HFFc6 (cell line): ENCODE results near the gene STAB1. TPM values are rescaled to one million over a fixed set of nuclear protein-coding genes. Genes with fewer than 3 reads are reported as not detected.
A peak's percentile ranks its signal among the peaks of the same experiment; 100 is the strongest.

Source experiments
- DNase-seq: peaks from one replicate; pipeline ENCODE4 v3.0.0-alpha.2; 2018
- H3K27ac Mint-ChIP-seq: 2 replicates; pipeline ENCODE4 v1.8.0; 2020; ENCODE audit warnings: mild to moderate bottlenecking, mixed read lengths
- H3K27me3 Mint-ChIP-seq: 2 replicates; pipeline ENCODE4 v1.8.0; 2021; ENCODE audit warnings: mild to moderate bottlenecking, moderate library complexity, mixed read lengths; ENCODE audit not compliant: insufficient read depth
- H3K36me3 Mint-ChIP-seq: 2 replicates; pipeline ENCODE4 v1.8.0; 2021; ENCODE audit warnings: low read depth, mixed read lengths
- H3K4me1 Mint-ChIP-seq: 2 replicates; pipeline ENCODE4 v1.8.0; 2020; ENCODE audit warnings: low read depth, mixed read lengths
- H3K4me3 Mint-ChIP-seq: 2 replicates; pipeline ENCODE4 v1.8.0; 2020; ENCODE audit warnings: mild to moderate bottlenecking, moderate library complexity, mixed read lengths
- H3K9me3 Mint-ChIP-seq: 2 replicates; pipeline ENCODE4 v1.8.0; 2020; ENCODE audit warnings: mild to moderate bottlenecking, mixed read lengths
- CTCF ChIP-seq: fragments of 200-600 bp; sonication (generic); IDR thresholded peaks from 2 replicates; pipeline ENCODE4 v1.5.0; 2021; ENCODE audit warnings: antibody characterized with exemption, mild to moderate bottlenecking
- total RNA-seq, 6 experiments: library from RNA; stranded (reverse); fragmentation: NEBNext Ultra II Directional; extraction: Animal tissue kit (Norgen Biotek cat#: 25700); gene quantifications; 2 replicates in 1 of 6; 3 replicates in 5 of 6; pipeline ENCODE4 v1.2.3, GENCODE V29; 2021

Gene STAB1
- total RNA-seq, 6 experiments from 2014 or later = not detected

GRCh38 chr3:52551118-52551517 is 56.0 kb downstream of the STAB1 start:
- DNase-seq = no peak
- H3K9me3 Mint-ChIP-seq = no peaks in the 10 kb centered on the region
- H3K27ac Mint-ChIP-seq = no peak overlapping the region; the same call in 1 of the 2 replicates
- no peaks in the 10 kb centered on the region; the same call in 1 of the 2 replicates for H3K27me3 Mint-ChIP-seq
- H3K4me1 Mint-ChIP-seq = peaks cover 25% of the 10 kb centered on the region
- H3K36me3 Mint-ChIP-seq = peaks cover 16% of the 10 kb centered on the region
- no peak overlapping the region for H3K4me3 Mint-ChIP-seq
- no peak for TF ChIP-seq CTCF

GRCh38 chr3:52552089-52552488 is 57.0 kb downstream of the STAB1 start:
- no peak for TF ChIP-seq CTCF
- Mint-ChIP-seq H3K9me3 (no peaks in the 10 kb centered on the region), H3K27ac (0 out of 2 replicates have a peak overlapping the region, but pooled peaks have one; percentile 16), H3K4me3 (no peak overlapping the region), H3K27me3 (no peaks in the 10 kb centered on the region; the same call in 1 of the 2 replicates), H3K4me1 (peaks cover 26% of the 10 kb centered on the region), H3K36me3 (peaks cover 14% of the 10 kb centered on the region)
- no peak for DNase-seq

GRCh38 chr3:52554026-52554755 is 59.1 kb downstream of the STAB1 start:
- DNase-seq = no peak
- peaks cover 18% of the 10 kb centered on the region for H3K36me3 Mint-ChIP-seq

GRCh38 chr3:52555056-52555455 is 59.9 kb downstream of the STAB1 start:
- DNase-seq = no peak
- Mint-ChIP-seq H3K9me3 (no peaks in the 10 kb centered on the region), H3K27ac (peak overlapping the region; percentile 40), H3K27me3 (no peaks in the 10 kb centered on the region; the same call in 1 of the 2 replicates), H3K36me3 (peaks cover 20% of the 10 kb centered on the region), H3K4me1 (peaks cover 31% of the 10 kb centered on the region), H3K4me3 (no peak overlapping the region)
- TF ChIP-seq CTCF = no peak

More at GRCh38 chr3:52554026-52554755, 59.1 kb downstream of the STAB1 start:
- no peak overlapping the region for H3K4me3 Mint-ChIP-seq
- peaks cover 29% of the 10 kb centered on the region for H3K4me1 Mint-ChIP-seq
- 0 out of 2 replicates have a peak overlapping the region, but pooled peaks have one; percentile 38 for H3K27ac Mint-ChIP-seq
- TF ChIP-seq CTCF = no peak
- H3K27me3 Mint-ChIP-seq = no peaks in the 10 kb centered on the region; the same call in 1 of the 2 replicates
- H3K9me3 Mint-ChIP-seq = no peaks in the 10 kb centered on the region

GRCh38 chr3:52557011-52557960 is 62.1 kb downstream of the STAB1 start:
- H3K4me1 Mint-ChIP-seq = peaks cover 41% of the 10 kb centered on the region
- no peaks in the 10 kb centered on the region; the same call in 1 of the 2 replicates for H3K27me3 Mint-ChIP-seq
- peak overlapping the region; percentile 44 for H3K27ac Mint-ChIP-seq
- H3K9me3 Mint-ChIP-seq = no peaks in the 10 kb centered on the region
- DNase-seq = no peak
- TF ChIP-seq CTCF = no peak
- H3K4me3 Mint-ChIP-seq = no peak overlapping the region
- H3K36me3 Mint-ChIP-seq = peaks cover 24% of the 10 kb centered on the region
